Measurements from ENCODE around the gene GPR63. TPM values are rescaled to one million over a fixed set of nuclear protein-coding genes. Genes with fewer than 3 reads are reported as not detected.
A peak's percentile ranks its signal among the peaks of the same experiment; 100 is the strongest.

GPR63 gene
- total and polyA plus RNA-seq, 2 of the 4 experiments (the other 2 are of a cell fraction), result 0.36 to 0.44 TPM

- H3K18ac ChIP-seq (ENCODE audit: low read depth, low read length), result no peak overlapping the region
- intact Hi-C loops (cut with micrococcal nuclease) (no loop called here), dilution Hi-C loops (cut with HindIII; ENCODE audit: low sequenced_read_pairs, unreplicated experiment) (no loop called here), in situ Hi-C loops (cut with MboI; ENCODE audit: low sequenced_read_pairs) (no loop called here)
- H2BK120ac ChIP-seq (ENCODE audit: low read depth, low read length), result no peak overlapping the region
- no peak overlapping the region for H3K4me2 ChIP-seq (ENCODE audit: low read depth, low read length)
- no peak overlapping the region for H2BK20ac ChIP-seq (ENCODE audit: low read depth, low read length)
- no peak overlapping the region for H3K4ac ChIP-seq (ENCODE audit: low read depth, low read length)
- ChIA-PET POLR2A (ENCODE audit: unreplicated experiment) (no interaction called here), CTCF (no interaction called here)
- H3K23ac ChIP-seq (ENCODE audit: low read depth, low read length), result no peak overlapping the region
- H4K20me1 ChIP-seq (ENCODE audit: insufficient read depth, low read length), result no peaks in the 10 kb centered on the region
- 17% methylated on average over 1 of the region's 1 CpG; no CpG with 5 or more reads in 1 of the 2 experiments for WGBS, 2 experiments (ENCODE audit: extremely low coverage in 2 of 2, insufficient read length in 1 of 2)
- no peaks in the 10 kb centered on the region for H3K4me1 ChIP-seq (ENCODE audit: control insufficient read depth, insufficient read depth, low read length)
- H3K27ac ChIP-seq (ENCODE audit: insufficient read depth, low read length), result no peak overlapping the region
- no peak overlapping the region for H3K4me3 ChIP-seq (ENCODE audit: insufficient read depth, low read depth, low read length)
- no peak overlapping the region for H4K8ac ChIP-seq (ENCODE audit: low read depth in 2 of 2, low read length in 2 of 2)
- H3K27me3 ChIP-seq (ENCODE audit: control insufficient read depth, insufficient read depth, low read length), result no peaks in the 10 kb centered on the region; the same call in 1 of the 2 replicates
- no peaks in the 10 kb centered on the region for H3K9me3 ChIP-seq (ENCODE audit: control insufficient read depth, insufficient read depth, low read length)
- no peak for ATAC-seq (ENCODE audit: low read depth)
- H3K14ac ChIP-seq (replicated peaks; ENCODE audit: low read depth, low read length), result no peak overlapping the region
- BruUV-seq (replicated peaks), result no TSS peak
- H2AK9ac ChIP-seq (replicated peaks; ENCODE audit: low read depth, low read length, poor library complexity), result no peak overlapping the region
- H3K9ac ChIP-seq (ENCODE audit: low read depth, low read length), result no peak overlapping the region
- H4K5ac ChIP-seq (ENCODE audit: low read depth, low read length), result no peak overlapping the region
- H3K79me1 ChIP-seq (ENCODE audit: low read depth in 1 of 2, low read length in 2 of 2), result no peaks in the 10 kb centered on the region
- no peak overlapping the region for H2BK15ac ChIP-seq (ENCODE audit: low read depth, low read length)
- no peak overlapping the region for H2BK5ac ChIP-seq (ENCODE audit: low read depth, low read length, poor library complexity, severe bottlenecking)
- H3K36me3 ChIP-seq (ENCODE audit: control insufficient read depth, insufficient read depth, low read length), result no peaks in the 10 kb centered on the region
- no peak overlapping the region for H3K56ac ChIP-seq (ENCODE audit: extremely low read depth, insufficient read depth, low read length)
- no peak overlapping the region for H4K91ac ChIP-seq (ENCODE audit: insufficient read depth, low read depth, low read length)
- DNase-seq, result no peak
- H2AK5ac ChIP-seq (ENCODE audit: low read depth, low read length), result no peak overlapping the region
- H3K9me1 ChIP-seq (ENCODE audit: insufficient read depth, low read length), result no peaks in the 10 kb centered on the region
- no peak overlapping the region for H2AFZ ChIP-seq (replicated peaks; ENCODE audit: low read length, poor library complexity)
- TF ChIP-seq CEBPB (IDR thresholded peaks at IDR 0.05; ENCODE audit: low read depth, low read length), result peak; percentile 71
- TF ChIP-seq CTCF (conservative IDR thresholded peaks at IDR 0.05; ENCODE audit: low read depth, low read length), result no peak
- no peak for TF ChIP-seq MAZ (IDR thresholded peaks at IDR 0.05; ENCODE audit: borderline replicate concordance, low read depth, low read length)
- no peak for TF ChIP-seq RAD21 (IDR thresholded peaks at IDR 0.05; ENCODE audit: low read length)
Observed at GRCh38 chr6:96781557-96781956, 55.7 kb downstream of the GPR63 start.
